HepG2 (cell line): Measurements from ENCODE around the gene DDAH2. TPM values are rescaled to one million over a fixed set of nuclear protein-coding genes. Genes with fewer than 3 reads are reported as not detected.

Source experiments
- YEATS4 ChIP-seq: sonication (generic); formaldehyde crosslinking; IDR thresholded peaks from 2 replicates; pipeline ENCODE4 v1.4.0; 2020; ENCODE audit warnings: missing genetic modification reagents, borderline replicate concordance
- ZFP36 ChIP-seq: fragments of 150-350 bp; IDR thresholded peaks from 2 replicates; pipeline ENCODE4 v1.6.1; 2018; ENCODE audit warnings: borderline replicate concordance, low read length, low read depth; ENCODE audit not compliant: partially characterized antibody
- polyA plus RNA-seq, 8 experiments: library from polyadenylated mRNA; depleted of rRNA in 3 of 8; stranded (reverse) in 7 of 8; unstranded in 1 of 8; fragments of >200 nt; fragmentation: Illumina TruSeq in 4 of 8; extraction: Trizol in 4 of 8; gene quantifications; 2 replicates each; pipeline versions ENCODE4 v1.2.1 to v1.2.3, GENCODE V29; 2011 to 2016; ENCODE audit warnings: low read depth in 4 of 8, missing spikeins in 1 of 8, mixed read lengths in 1 of 8; ENCODE audit not compliant: insufficient read depth in 1 of 8
- total RNA-seq, 5 experiments: library from RNA; depleted of rRNA; stranded (reverse); fragments of >200 nt; fragmentation: Illumina TruSeq; extraction: Trizol; gene quantifications; 2 replicates each; pipeline ENCODE4 v1.2.3, GENCODE V29; 2016; ENCODE audit warnings: low read depth in 1 of 5
- TF ChIP-seq, protein P1 (sequence below): sonication (generic); formaldehyde crosslinking; IDR thresholded peaks from 2 replicates; pipeline ENCODE4 v1.4.0; 2020; ENCODE audit warnings: missing genetic modification reagents, mild to moderate bottlenecking, borderline replicate concordance
- TF ChIP-seq, protein P2 (sequence below): sonication (generic); formaldehyde crosslinking; IDR thresholded peaks from 2 replicates; pipeline ENCODE4 v1.4.0; 2020; ENCODE audit warnings: missing genetic modification reagents
- TF ChIP-seq, protein P3 (sequence below), 2 experiments: sonication (generic) in 1 of 2; formaldehyde crosslinking in 1 of 2; IDR thresholded peaks; 2 replicates each; pipeline versions ENCODE4 v1.6.1 to v1.9.0; 2014 to 2022; ENCODE audit warnings: antibody characterized with exemption in 1 of 2, borderline replicate concordance in 1 of 2, inconsistent platforms in 1 of 2, low read depth in 1 of 2, missing genetic modification reagents in 1 of 2
- TF ChIP-seq, protein P4 (sequence below): sonication (generic); formaldehyde crosslinking; IDR thresholded peaks from 2 replicates; pipeline ENCODE4 v1.4.0; 2020; ENCODE audit warnings: missing genetic modification reagents
- TF ChIP-seq, protein P5 (sequence below): sonication (generic); formaldehyde crosslinking; IDR thresholded peaks from 2 replicates; pipeline ENCODE4 v1.5.0; 2020; ENCODE audit warnings: mild to moderate bottlenecking, missing genetic modification reagents, moderate library complexity
- TF ChIP-seq, protein P6 (sequence below): sonication (generic); formaldehyde crosslinking; IDR thresholded peaks from 2 replicates; pipeline ENCODE4 v1.5.1; 2020; ENCODE audit warnings: missing genetic modification reagents, mild to moderate bottlenecking, borderline replicate concordance

Gene DDAH2
- total and polyA plus RNA-seq, 2 of the 13 experiments (the other 11 are each of a cell fraction or from before 2014, with no cell fraction given) = 16.4 to 21.1 TPM

DNA sequence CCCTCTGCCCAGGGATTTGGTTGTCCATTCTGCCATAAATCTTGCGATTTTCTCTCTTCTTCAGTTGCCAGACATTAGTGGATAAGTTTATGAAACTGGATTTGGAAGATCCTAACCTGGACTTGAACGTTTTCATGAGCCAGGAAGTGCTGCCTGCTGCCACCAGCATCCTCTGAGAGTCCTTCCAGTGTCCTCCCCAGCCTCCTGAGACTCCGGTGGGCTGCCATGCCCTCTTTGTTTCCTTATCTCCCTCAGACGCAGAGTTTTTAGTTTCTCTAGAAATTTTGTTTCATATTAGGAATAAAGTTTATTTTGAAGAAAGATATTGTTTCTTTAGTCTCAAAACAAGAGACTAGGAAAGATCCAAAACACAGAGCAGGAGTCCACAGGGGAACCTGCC lies 33.3 kb upstream of the DDAH2 start, which contains the start of gene SAPCD1 (continued):
- TF ChIP-seq, protein P1, sequence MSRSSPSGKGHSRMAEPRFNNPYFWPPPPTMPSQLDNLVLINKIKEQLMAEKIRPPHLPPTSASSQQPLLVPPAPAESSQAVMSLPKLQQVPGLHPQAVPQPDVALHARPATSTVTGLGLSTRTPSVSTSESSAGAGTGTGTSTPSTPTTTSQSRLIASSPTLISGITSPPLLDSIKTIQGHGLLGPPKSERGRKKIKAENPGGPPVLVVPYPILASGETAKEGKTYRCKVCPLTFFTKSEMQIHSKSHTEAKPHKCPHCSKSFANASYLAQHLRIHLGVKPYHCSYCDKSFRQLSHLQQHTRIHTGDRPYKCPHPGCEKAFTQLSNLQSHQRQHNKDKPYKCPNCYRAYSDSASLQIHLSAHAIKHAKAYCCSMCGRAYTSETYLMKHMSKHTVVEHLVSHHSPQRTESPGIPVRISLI (CRISPR knock-in tag) = no peak
- TF ChIP-seq, protein P2, sequence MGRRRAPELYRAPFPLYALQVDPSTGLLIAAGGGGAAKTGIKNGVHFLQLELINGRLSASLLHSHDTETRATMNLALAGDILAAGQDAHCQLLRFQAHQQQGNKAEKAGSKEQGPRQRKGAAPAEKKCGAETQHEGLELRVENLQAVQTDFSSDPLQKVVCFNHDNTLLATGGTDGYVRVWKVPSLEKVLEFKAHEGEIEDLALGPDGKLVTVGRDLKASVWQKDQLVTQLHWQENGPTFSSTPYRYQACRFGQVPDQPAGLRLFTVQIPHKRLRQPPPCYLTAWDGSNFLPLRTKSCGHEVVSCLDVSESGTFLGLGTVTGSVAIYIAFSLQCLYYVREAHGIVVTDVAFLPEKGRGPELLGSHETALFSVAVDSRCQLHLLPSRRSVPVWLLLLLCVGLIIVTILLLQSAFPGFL (CRISPR knock-in tag) = no peak
- no peak for TF ChIP-seq ZFP36
- TF ChIP-seq, protein P3, sequence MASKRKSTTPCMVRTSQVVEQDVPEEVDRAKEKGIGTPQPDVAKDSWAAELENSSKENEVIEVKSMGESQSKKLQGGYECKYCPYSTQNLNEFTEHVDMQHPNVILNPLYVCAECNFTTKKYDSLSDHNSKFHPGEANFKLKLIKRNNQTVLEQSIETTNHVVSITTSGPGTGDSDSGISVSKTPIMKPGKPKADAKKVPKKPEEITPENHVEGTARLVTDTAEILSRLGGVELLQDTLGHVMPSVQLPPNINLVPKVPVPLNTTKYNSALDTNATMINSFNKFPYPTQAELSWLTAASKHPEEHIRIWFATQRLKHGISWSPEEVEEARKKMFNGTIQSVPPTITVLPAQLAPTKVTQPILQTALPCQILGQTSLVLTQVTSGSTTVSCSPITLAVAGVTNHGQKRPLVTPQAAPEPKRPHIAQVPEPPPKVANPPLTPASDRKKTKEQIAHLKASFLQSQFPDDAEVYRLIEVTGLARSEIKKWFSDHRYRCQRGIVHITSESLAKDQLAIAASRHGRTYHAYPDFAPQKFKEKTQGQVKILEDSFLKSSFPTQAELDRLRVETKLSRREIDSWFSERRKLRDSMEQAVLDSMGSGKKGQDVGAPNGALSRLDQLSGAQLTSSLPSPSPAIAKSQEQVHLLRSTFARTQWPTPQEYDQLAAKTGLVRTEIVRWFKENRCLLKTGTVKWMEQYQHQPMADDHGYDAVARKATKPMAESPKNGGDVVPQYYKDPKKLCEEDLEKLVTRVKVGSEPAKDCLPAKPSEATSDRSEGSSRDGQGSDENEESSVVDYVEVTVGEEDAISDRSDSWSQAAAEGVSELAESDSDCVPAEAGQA (IDR thresholded peaks at IDR 0.05; ENCODE audit: low read depth) = no peak
- TF ChIP-seq, protein P3 (CRISPR knock-in tag; IDR thresholded peaks at IDR 0.05; ENCODE audit: borderline replicate concordance) = no peak
- TF ChIP-seq, protein P4, sequence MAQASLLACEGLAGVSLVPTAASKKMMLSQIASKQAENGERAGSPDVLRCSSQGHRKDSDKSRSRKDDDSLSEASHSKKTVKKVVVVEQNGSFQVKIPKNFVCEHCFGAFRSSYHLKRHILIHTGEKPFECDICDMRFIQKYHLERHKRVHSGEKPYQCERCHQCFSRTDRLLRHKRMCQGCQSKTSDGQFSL (CRISPR knock-in tag) = no peak
- TF ChIP-seq, protein P5, sequence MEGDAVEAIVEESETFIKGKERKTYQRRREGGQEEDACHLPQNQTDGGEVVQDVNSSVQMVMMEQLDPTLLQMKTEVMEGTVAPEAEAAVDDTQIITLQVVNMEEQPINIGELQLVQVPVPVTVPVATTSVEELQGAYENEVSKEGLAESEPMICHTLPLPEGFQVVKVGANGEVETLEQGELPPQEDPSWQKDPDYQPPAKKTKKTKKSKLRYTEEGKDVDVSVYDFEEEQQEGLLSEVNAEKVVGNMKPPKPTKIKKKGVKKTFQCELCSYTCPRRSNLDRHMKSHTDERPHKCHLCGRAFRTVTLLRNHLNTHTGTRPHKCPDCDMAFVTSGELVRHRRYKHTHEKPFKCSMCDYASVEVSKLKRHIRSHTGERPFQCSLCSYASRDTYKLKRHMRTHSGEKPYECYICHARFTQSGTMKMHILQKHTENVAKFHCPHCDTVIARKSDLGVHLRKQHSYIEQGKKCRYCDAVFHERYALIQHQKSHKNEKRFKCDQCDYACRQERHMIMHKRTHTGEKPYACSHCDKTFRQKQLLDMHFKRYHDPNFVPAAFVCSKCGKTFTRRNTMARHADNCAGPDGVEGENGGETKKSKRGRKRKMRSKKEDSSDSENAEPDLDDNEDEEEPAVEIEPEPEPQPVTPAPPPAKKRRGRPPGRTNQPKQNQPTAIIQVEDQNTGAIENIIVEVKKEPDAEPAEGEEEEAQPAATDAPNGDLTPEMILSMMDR (CRISPR knock-in tag) = no peak
- no peak for TF ChIP-seq YEATS4
- TF ChIP-seq, protein P6, sequence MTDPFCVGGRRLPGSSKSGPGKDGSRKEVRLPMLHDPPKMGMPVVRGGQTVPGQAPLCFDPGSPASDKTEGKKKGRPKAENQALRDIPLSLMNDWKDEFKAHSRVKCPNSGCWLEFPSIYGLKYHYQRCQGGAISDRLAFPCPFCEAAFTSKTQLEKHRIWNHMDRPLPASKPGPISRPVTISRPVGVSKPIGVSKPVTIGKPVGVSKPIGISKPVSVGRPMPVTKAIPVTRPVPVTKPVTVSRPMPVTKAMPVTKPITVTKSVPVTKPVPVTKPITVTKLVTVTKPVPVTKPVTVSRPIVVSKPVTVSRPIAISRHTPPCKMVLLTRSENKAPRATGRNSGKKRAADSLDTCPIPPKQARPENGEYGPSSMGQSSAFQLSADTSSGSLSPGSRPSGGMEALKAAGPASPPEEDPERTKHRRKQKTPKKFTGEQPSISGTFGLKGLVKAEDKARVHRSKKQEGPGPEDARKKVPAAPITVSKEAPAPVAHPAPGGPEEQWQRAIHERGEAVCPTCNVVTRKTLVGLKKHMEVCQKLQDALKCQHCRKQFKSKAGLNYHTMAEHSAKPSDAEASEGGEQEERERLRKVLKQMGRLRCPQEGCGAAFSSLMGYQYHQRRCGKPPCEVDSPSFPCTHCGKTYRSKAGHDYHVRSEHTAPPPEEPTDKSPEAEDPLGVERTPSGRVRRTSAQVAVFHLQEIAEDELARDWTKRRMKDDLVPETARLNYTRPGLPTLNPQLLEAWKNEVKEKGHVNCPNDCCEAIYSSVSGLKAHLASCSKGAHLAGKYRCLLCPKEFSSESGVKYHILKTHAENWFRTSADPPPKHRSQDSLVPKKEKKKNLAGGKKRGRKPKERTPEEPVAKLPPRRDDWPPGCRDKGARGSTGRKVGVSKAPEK = no peak
